Epithelial cell of proximal tubule (primary cell): ENCODE measurements around the gene PDF. TPM values are rescaled to one million over a fixed set of nuclear protein-coding genes. Genes with fewer than 3 reads are reported as not detected.
A peak's percentile ranks its signal among the peaks of the same experiment; 100 is the strongest.

Experiments
- DNase-seq: peaks from one replicate; pipeline ENCODE4 v3.0.0-alpha.2; 2011; ENCODE audit warnings: low read depth
- H3K4me3 ChIP-seq: 2 replicates; pipeline ENCODE4 v1.5.1; 2011; ENCODE audit warnings: low read depth, mild to moderate bottlenecking, low read length
- total RNA-seq: library from RNA; depleted of rRNA; stranded (reverse); fragments of >200 nt; gene quantifications from 2 replicates; pipeline ENCODE4 v1.2.3, GENCODE V29; 2015
- TF ChIP-seq, protein P1 (sequence below): conservative IDR thresholded peaks from 2 replicates; pipeline ENCODE4 v1.5.1; 2012; ENCODE audit warnings: low read depth, mild to moderate bottlenecking, low read length

PDF gene
- total RNA-seq, 1 donor from 2014 or later: 23.8 TPM

DNA sequence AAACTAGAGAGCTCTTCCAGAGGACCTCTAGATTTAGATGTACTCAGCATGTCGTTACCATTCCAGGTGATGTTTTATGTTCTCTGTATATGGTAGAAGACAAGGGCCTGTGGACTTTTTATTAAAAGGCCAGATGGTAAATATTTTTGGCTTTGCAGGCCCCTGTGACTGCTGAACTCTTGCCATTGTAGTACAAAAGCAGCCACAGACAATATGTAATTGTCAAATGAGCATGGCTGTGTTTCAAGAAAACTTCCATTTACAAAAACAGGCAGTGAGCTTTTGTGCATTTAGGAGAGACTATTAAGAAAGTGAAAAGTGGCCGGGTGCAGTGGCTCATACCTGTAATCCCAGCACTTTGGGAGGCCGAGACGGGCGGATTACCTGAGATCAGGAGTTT lies 13.8 kb upstream of the PDF start:
- no peak for DNase-seq
- TF ChIP-seq, protein P1, sequence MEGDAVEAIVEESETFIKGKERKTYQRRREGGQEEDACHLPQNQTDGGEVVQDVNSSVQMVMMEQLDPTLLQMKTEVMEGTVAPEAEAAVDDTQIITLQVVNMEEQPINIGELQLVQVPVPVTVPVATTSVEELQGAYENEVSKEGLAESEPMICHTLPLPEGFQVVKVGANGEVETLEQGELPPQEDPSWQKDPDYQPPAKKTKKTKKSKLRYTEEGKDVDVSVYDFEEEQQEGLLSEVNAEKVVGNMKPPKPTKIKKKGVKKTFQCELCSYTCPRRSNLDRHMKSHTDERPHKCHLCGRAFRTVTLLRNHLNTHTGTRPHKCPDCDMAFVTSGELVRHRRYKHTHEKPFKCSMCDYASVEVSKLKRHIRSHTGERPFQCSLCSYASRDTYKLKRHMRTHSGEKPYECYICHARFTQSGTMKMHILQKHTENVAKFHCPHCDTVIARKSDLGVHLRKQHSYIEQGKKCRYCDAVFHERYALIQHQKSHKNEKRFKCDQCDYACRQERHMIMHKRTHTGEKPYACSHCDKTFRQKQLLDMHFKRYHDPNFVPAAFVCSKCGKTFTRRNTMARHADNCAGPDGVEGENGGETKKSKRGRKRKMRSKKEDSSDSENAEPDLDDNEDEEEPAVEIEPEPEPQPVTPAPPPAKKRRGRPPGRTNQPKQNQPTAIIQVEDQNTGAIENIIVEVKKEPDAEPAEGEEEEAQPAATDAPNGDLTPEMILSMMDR: no peak
- no peak overlapping the region for H3K4me3 ChIP-seq

DNA sequence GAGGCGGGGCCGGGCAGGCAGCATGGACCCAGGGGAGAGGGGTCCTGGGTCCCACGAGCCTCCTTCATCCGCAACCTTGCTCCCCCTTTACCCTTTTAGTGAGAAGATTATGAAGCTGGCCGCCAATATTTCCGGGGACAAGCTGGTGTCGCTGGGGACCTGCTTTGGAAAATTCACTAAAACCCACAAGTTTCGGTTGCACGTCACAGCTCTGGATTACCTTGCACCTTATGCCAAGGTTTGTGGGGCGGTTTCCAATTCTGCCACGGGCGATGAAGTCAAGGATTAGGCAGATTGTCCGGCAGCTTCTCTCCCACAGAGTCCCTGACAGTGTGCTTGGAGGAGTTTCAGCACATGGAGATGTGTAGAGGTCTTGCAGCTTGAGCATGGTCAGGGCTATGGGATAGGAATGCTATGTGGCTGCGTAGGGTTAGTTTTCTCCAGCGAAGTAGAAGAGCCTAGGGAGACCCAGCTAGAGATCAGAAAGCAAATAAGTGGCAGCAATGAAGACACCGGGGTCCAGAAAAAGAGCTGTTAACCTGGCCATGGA lies 9.8 kb upstream of the PDF start:
- H3K4me3 ChIP-seq: peak overlapping the region; percentile 90
- TF ChIP-seq, protein P1: no peak
- DNase-seq: no peak

DNA sequence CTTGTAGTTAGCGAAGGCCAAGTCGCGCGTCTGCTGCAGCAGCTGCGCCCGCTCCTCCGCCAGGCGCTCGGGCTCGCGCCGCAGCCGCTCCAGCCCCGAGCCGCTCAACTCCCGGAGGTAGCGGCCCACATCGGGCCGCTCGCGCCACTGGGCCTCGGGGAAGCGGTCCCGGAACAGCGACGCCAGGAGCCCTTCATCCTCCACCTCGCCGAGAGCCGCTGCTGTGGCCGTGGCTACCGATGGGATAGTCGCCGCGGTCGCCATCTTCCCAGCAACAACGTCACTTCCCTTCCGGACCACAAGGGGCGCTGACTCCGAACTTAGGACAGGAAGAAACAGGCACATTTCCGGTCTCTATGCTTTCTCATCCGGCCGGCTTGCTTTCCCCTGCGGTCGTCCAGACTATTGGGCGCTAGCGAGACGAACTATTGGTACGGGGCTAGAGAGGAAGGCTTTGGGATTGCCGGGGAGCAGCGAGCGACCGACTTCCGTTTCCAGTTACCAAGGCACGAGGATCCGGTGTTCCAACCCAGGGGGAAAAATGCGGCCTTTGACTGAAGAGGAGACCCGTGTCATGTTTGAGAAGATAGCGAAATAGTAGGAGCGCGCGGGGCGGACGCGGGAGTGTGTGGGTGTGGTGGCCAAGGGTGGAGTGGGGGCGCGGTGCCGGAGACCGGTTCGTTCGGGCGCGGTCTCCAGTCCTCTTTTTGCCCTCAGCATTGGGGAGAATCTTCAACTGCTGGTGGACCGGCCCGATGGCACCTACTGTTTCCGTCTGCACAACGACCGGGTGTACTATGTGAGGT lies 9.1 kb upstream of the PDF start, which contains the start of the genes COG8 and NIP7:
TSS of gene COG8 (minus strand) at position 276 of the 806 bp plus-strand sequence. CDS start at position 264, 12 bp downstream.
TSS of gene NIP7 (plus strand) at position 484 of the 806 bp plus-strand sequence. CDS start at position 542, 58 bp downstream.
- TF ChIP-seq, protein P1: peak; percentile 72
- peak; percentile 91 for DNase-seq
- peak within 1 kb of the TSS; percentile 90 for H3K4me3 ChIP-seq

DNA sequence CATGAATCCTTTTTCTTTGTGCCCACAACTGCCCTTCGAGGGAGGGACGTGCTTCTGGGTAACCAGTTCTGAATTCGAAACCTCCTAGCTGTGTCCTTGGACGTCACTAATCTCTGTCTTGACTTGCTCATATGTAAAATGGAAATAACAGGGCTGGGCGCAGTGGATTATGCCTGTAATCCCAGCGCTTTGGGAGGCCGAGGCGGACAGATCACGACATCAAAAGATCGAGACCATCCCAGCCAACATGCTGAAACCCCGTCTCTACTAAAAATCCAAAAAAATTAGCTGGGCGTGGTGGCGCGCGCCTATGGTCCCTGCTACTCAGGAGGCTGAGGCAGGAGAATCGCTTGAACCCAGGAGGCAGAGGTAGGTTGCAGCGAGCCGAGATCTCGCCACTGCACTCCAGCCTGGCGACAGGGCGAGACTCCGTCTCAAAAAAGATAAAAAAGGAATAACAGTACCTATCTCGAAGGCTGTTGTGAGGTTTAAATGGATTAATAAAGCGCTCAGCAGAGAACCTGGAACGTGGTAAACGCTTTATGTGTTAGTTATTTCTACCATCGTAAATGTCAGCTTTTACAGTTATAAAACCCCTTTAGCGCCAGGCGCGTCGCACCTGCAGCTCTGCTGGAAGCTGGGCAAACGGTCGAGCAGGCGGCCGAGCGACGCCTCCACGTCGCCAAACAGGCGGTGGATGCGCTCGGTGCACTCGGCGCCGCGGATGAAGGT lies 8.3 kb upstream of the PDF start:
- no peak for DNase-seq
- TF ChIP-seq, protein P1: no peak
- peak overlapping the region; percentile 90 for H3K4me3 ChIP-seq

DNA sequence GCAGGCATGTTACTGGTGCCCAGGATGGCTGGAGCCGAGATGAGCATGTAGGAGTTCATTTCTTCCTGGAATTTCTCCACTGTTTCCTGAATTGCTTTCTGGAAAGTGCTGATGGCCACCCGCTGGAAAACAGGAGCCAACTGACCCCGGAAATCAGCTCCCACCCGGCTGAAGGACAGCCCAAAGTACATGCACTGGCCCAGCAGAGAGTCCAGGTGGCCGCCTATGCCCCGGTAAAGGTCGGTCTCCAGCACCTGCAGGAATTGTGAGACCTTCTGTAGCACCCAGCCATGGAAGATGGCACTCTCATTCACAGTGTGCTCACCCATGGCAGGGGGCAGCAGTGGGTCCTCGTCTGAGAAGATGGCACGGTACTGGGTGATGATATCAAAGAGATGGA lies 4.3 kb upstream of the PDF start:
- DNase-seq: no peak
- TF ChIP-seq, protein P1: no peak
- no peak overlapping the region for H3K4me3 ChIP-seq

DNA sequence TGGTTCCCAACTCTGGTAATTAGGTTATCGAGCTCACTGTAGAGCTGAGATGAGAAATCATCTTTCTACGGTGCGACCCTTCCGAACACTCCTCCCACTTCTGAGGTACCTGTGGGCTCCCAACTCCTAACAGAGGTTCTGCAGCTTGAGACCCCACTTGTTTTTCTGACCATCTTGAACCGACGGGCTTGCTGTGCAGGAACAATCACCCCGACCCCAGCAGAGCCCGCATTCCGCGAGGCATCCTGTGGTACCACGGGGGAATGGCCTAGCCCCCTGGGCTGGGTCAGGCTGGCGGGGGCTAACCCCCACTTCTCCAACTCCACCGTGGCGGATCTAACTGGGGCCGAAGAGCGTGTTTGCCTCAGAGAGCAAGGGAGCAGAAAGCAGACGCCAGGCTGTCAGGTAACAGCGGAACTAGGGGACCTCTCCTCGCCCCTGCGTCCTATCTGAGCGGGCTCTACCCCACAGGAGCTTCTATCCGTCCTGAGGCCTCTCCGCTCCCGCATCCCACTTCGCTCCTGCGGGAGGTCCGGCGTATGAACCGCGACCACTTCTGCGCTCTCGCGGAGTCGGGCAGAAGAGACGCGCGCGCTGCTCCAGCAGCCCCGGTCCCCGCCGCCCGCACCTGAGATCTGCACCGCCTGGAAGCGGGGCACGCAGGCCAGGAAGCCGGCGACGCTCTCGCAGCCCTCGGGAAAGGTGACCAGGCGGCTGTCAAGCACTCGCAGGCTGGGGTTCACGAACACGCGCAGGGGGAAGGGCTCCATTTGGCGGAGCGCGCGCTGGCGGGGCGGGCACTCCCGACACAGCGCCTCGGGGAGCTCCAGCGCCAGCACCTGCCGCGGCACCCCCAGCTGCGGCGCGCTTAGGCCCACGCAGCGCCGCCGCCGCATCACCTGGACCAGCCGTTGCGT lies 761 bp downstream of the PDF start:
- peak overlapping the region; percentile 78 for H3K4me3 ChIP-seq
- TF ChIP-seq, protein P1: no peak
- no peak for DNase-seq
